HG02798 (cell line): Measurements from ENCODE around the gene ORC2.
"Not testable (repeated sequence)": the region's sequence is repeated elsewhere in the genome, so short reads cannot be mapped to it uniquely, and the experiment has no call there.

Experiments used
- ATAC-seq: cut with Tn5 transposase; IDR thresholded peaks from one replicate; pipeline ENCODE4 v1.9.1; 2021; ENCODE audit warnings: mild to moderate bottlenecking; ENCODE audit not compliant: unreplicated experiment, poor library complexity

Gene ORC2

GRCh38 chr2:200943527-200944105, 19.8 kb downstream of the ORC2 start:
- ATAC-seq: no peak

- no peak for ATAC-seq
Observed at GRCh38 chr2:200939832-200940231, 23.6 kb downstream of the ORC2 start.

GRCh38 chr2:200930947-200931626, 32.4 kb downstream of the ORC2 start:
- ATAC-seq: no peak

- ATAC-seq: no peak
Observed at GRCh38 chr2:200929334-200930249, 33.9 kb downstream of the ORC2 start.

GRCh38 chr2:200922439-200922838, 41.0 kb downstream of the ORC2 start:
- no peak for ATAC-seq

GRCh38 chr2:200913654-200914053, 49.8 kb downstream of the ORC2 start:
- no peak for ATAC-seq

GRCh38 chr2:200909958-200910357, 53.5 kb downstream of the ORC2 start:
- no peak for ATAC-seq

- no peak for ATAC-seq
Observed at GRCh38 chr2:200905618-200906296, 57.7 kb downstream of the ORC2 start.

GRCh38 chr2:200901459-200902072, 61.9 kb downstream of the ORC2 start:
- peak; percentile 96 for ATAC-seq

- no peak for ATAC-seq
Observed at GRCh38 chr2:200899482-200899881, 64.0 kb downstream of the ORC2 start.

- peak; percentile 90 for ATAC-seq
Observed at GRCh38 chr2:200888704-200889625, 74.5 kb downstream of the ORC2 start, which contains the start of the genes NIF3L1 and PPIL3. TSS of gene NIF3L1 (plus strand) at chr2:200889371. CDS start at chr2:200891944, 2,573 bp downstream. TSS of gene PPIL3 (minus strand) at chr2:200889077. CDS start at chr2:200887615, 1,462 bp downstream.

GRCh38 chr2:200881715-200882249, 81.7 kb downstream of the ORC2 start:
- ATAC-seq: not testable (repeated sequence)

GRCh38 chr2:200878289-200878880, 85.1 kb downstream of the ORC2 start:
- no peak for ATAC-seq

- ATAC-seq: no peak
Observed at GRCh38 chr2:200877443-200877842, 86.0 kb downstream of the ORC2 start.

GRCh38 chr2:200873560-200873959, 89.9 kb downstream of the ORC2 start:
- ATAC-seq: no peak

GRCh38 chr2:200871151-200871550, 92.3 kb downstream of the ORC2 start:
- no peak for ATAC-seq

- no peak for ATAC-seq
Observed at GRCh38 chr2:200869014-200869413, 94.4 kb downstream of the ORC2 start.
